Left lung (tissue), 10 donors: ENCODE results near the gene WDFY2. TPM values are rescaled to one million over a fixed set of nuclear protein-coding genes. Genes with fewer than 3 reads are reported as not detected.
A peak's percentile ranks its signal among the peaks of the same experiment; 100 is the strongest.

Experiments used
- ATAC-seq: fragments of 200-7000 bp; cut with Tn5 transposase; one replicate; pipeline ENCODE4 v1.9.1; 2020; ENCODE audit warnings: moderate library complexity
- DNase-seq, 4 donors: peaks; one replicate each; pipeline ENCODE4 v3.0.0-alpha.2; 2013 to 2020
- H3K27ac ChIP-seq, 2 donors: fragments of 200-600 bp; sonication (generic) in 1 of 2; one replicate each; pipeline versions ENCODE4 v1.5.0 to v1.8.0; 2020 to 2021
- H3K27me3 ChIP-seq, 2 donors: fragments of 200-600 bp; sonication (generic) in 1 of 2; one replicate each; pipeline versions ENCODE4 v1.5.0 to v1.8.0; 2020 to 2021
- H3K36me3 ChIP-seq, 2 donors: fragments of 200-600 bp; sonication (generic) in 1 of 2; one replicate each; pipeline versions ENCODE4 v1.5.0 to v1.8.0; 2020 to 2021
- H3K4me1 ChIP-seq, 2 donors: fragments of 200-600 bp; one replicate each; pipeline ENCODE4 v1.8.0; 2021
- H3K4me3 ChIP-seq, 2 donors: fragments of 200-600 bp; sonication (generic) in 1 of 2; one replicate each; pipeline versions ENCODE4 v1.5.0 to v1.8.0; 2020 to 2021; ENCODE audit warnings: mild to moderate bottlenecking in 1 of 2
- H3K9me3 ChIP-seq, 2 donors: fragments of 200-600 bp; sonication (generic) in 1 of 2; one replicate each; pipeline versions ENCODE4 v1.5.0 to v1.8.0; 2020 to 2021
- CTCF ChIP-seq, 2 donors: fragments of 200-600 bp; sonication (generic) in 1 of 2; IDR thresholded peaks; one replicate each; pipeline versions ENCODE4 v1.5.0 to v1.8.0; 2021; ENCODE audit warnings: antibody characterized with exemption in 2 of 2
- intact Hi-C, 2 donors: fragments of 100-400 bp; cut with DNase I; formaldehyde crosslinking; loops; one replicate each; pipeline versions ENCODE4 v1.11.2 to v1.14.2; 2022
- polyA plus RNA-seq, 6 donors: library from polyadenylated mRNA; unstranded; fragments of 120-200 nt; gene quantifications; one replicate each; pipeline ENCODE4 v1.2.1, GENCODE V29; 2013; ENCODE audit not compliant: insufficient read length in 6 of 6
- total RNA-seq, 2 donors: library from RNA; stranded (reverse); fragmentation: NEBNext Ultra II Directional; extraction: Animal tissue kit (Norgen Biotek cat#: 25700); gene quantifications; one replicate each; pipeline ENCODE4 v1.2.1, GENCODE V29; 2021
- donor health status: DM: no; HTN: yes; CAD: no.
- donor health status: DM: no; HTN: no; CAD: no.

WDFY2 gene
- total and polyA plus RNA-seq, 8 donors: 9.7 to 33.3 (median 22.1) TPM

DNA sequence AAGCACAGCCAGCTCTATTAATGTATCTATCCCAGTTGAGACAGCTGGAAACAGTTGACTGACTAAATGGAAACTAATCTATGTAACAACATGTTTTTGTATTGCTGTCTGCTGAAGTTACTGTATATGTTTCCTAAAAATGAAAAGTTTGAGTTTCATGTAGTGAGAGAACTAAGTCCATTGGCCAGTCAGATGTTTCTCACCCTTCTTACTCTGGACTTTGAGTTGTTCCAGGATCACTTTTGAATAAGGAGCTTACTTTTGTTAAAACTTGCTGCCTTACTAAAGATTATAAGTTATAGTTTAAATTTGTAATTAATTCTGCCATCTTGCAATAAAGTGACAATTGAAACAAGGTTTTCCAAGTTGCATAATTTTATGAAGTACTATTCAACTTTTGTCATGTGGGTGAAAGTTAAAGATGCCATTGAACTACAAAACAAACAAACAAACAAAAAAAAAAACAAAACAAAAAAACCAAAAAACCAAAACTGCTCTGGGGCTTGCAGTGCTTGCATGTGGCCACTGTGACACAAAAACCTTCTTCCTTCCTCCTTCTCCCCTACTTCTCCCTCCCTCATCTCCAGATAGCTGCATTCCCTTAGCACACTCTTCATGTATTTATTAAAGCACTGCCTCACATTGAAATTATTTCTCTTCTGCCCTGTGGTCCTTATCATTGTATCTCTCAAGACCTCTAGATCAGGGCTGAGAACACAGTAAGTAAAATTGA lies 15.3 kb downstream of the WDFY2 start:
- intact Hi-C loops: no loop called here
- TF ChIP-seq CTCF (IDR thresholded peaks at IDR 0.05): peak in 1 of 2 donors; percentile 29
- Histone ChIP-seq H3K27me3 (no peaks in the 10 kb centered on the region), H3K36me3 (no peaks in the 10 kb centered on the region), H3K9me3 (no peaks in the 10 kb centered on the region), H3K27ac (no peak overlapping the region), H3K4me1 (peaks cover 0 to 40% of the 10 kb centered on the region in 2 donors), H3K4me3 (no peak overlapping the region)
- ATAC-seq (no peak), DNase-seq (no peak)

DNA sequence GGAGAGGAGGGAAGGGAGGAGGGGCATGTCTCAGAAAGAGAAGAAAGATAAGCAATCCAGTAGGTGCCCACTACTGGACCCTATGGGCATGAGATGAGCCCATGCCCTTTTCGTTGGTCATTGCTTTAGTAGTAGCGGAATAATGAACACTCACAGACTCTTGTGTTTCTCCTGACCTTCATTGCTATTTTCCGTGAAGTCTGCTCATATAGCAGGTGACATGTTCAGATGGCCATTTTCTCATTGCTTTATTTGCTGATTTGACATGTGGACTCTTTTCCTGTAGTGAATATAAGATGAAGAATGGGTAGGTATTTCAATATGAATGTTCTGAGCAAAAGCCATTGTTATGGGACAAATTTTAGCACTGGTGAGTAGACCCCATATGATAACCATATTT lies 16.4 kb downstream of the WDFY2 start:
- ATAC-seq (no peak), DNase-seq (no peak)
- intact Hi-C loops: no loop called here
- peaks cover 0 to 32% of the 10 kb centered on the region in 2 donors for H3K4me1 ChIP-seq
- H3K4me3 ChIP-seq: no peak overlapping the region
- no peaks in the 10 kb centered on the region for H3K9me3 ChIP-seq
- H3K27me3 ChIP-seq: no peaks in the 10 kb centered on the region
- no peak for TF ChIP-seq CTCF (IDR thresholded peaks at IDR 0.05)
- H3K36me3 ChIP-seq: no peaks in the 10 kb centered on the region
- H3K27ac ChIP-seq: no peak overlapping the region

- ATAC-seq: peak; percentile 27
- Histone ChIP-seq H3K9me3 (no peaks in the 10 kb centered on the region), H3K36me3 (no peaks in the 10 kb centered on the region), H3K4me3 (no peak overlapping the region), H3K4me1 (peaks cover 0 to 27% of the 10 kb centered on the region in 2 donors), H3K27me3 (no peaks in the 10 kb centered on the region), H3K27ac (no peak overlapping the region)
- intact Hi-C loops: no loop called here
- DNase-seq: no peak
- no peak for TF ChIP-seq CTCF (IDR thresholded peaks at IDR 0.05)
These were observed 17.6 kb downstream of the WDFY2 start for GRCh38 chr13:51601601-51602565.

DNA sequence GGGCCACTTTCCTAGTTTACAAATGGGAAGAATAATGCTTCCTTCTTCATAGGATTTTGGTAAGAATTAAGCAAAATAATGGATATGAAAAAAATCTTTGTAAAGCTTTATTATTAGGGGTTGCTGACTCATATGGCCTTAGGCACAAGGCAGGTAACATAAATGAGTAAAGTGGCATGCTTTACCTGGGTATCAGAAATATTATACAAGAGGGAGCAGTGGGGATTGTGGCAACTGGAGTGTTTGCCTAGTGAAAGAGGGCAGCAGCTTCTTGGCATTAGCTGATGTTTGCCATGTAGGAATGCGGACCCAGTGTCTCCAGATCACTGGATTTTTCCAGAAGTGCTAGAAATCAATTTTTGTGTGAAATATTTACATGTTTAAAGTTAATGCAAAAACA lies 19.5 kb downstream of the WDFY2 start:
- DNase-seq (no peak), ATAC-seq (peak; percentile 22)
- intact Hi-C loops: no loop called here
- Histone ChIP-seq H3K9me3 (no peaks in the 10 kb centered on the region), H3K27me3 (no peaks in the 10 kb centered on the region), H3K36me3 (no peaks in the 10 kb centered on the region), H3K4me3 (no peak overlapping the region), H3K27ac (no peak overlapping the region), H3K4me1 (peaks cover 0 to 27% of the 10 kb centered on the region in 2 donors)
- TF ChIP-seq CTCF (IDR thresholded peaks at IDR 0.05): no peak

DNA sequence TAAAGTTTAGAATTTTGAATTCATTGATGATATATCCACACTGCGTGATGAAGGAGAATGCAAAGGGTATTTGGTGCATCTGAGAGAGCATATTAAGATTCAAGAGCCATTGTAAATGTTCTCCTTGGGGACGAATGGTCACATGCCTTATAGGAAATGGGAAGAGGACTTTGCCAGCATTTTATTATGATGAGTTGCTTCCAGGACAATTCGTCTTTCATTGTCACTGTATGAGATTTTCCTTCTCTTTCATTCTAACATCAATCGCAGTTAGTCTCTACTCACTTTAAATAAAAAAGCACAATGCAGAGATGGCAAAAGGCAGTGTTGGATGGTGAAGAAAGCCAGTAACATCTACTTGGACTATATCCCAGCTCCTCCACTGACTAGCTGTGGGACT lies 21.4 kb downstream of the WDFY2 start:
- Histone ChIP-seq H3K4me1 (peaks cover 0 to 14% of the 10 kb centered on the region in 2 donors), H3K27ac (no peak overlapping the region), H3K36me3 (no peaks in the 10 kb centered on the region), H3K4me3 (no peak overlapping the region), H3K27me3 (no peaks in the 10 kb centered on the region), H3K9me3 (no peaks in the 10 kb centered on the region)
- intact Hi-C loops: no loop called here
- TF ChIP-seq CTCF (IDR thresholded peaks at IDR 0.05): no peak
- DNase-seq (no peak), ATAC-seq (no peak)
